A375 (cell line): ENCODE data around the gene EDARADD. TPM values are rescaled to one million over a fixed set of nuclear protein-coding genes. Genes with fewer than 3 reads are reported as not detected.

Source experiments
- total RNA-seq: library from RNA; depleted of rRNA; stranded (reverse); fragments of >200 nt; shearing (Covaris generic); gene quantifications from 2 replicates; pipeline ENCODE4 v1.2.3, GENCODE V29; 2014; rRNA removed

EDARADD gene
- 0.13 and 1.2 TPM in 2 replicates for total RNA-seq

GRCh38 chr1:236393681-236394481 lies at the start of gene EDARADD:
Gene EDARADD, plus strand, starts transcription at chr1:236394286. Its CDS starts 159 bp downstream, at chr1:236394445.

DNA sequence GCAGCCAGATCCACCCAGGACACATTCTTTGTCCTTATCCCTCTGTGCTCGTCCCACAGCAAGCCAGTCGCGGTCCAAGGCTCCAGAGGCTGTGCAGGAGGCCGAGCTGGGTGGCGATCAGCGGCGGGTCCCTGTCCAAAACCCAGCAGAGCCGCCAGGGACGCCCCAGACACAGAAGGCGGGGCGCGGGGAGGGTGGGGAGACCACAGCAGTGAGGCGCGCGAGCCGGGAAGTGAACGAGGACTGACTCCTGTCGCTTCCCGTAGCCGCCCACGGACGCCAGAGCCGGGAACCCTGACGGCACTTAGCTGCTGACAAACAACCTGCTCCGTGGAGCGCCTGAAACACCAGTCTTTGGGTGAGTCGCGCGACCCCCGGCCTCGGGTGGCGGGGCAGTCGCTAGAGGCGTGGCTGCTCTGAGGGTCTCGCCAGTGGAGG lies 129.6 kb downstream of the EDARADD start, which contains the start of gene LGALS8:
Gene LGALS8 (plus strand): TSS at position 279 of the 438 bp plus-strand sequence. CDS start 2,089 bp downstream, outside the sequence.

Other genes with a start within 250 kb of the EDARADD start
- 26.0 and 35.0 TPM in 2 replicates for gene ERO1B, start 112.3 kb upstream of the EDARADD start, total RNA-seq
- 57.7 and 58.1 TPM in 2 replicates for gene LGALS8, start 129.7 kb downstream of the EDARADD start, total RNA-seq
- 75.0 and 76.4 TPM in 2 replicates for gene HEATR1, start 210.2 kb downstream of the EDARADD start, total RNA-seq